H9 (cell line): Measurements from ENCODE around the gene SPR. TPM values are rescaled to one million over a fixed set of nuclear protein-coding genes. Genes with fewer than 3 reads are reported as not detected.

Source experiments
- DNase-seq: peaks from one replicate; pipeline ENCODE4 v3.0.0-alpha.2; 2017
- H2AFZ ChIP-seq: one replicate; pipeline ENCODE4 v1.6.1; 2013; ENCODE audit warnings: mild to moderate bottlenecking, low read length, control low read depth, moderate library complexity
- H2AK5ac ChIP-seq: 2 replicates; pipeline ENCODE4 v1.6.1; 2013; ENCODE audit warnings: low read length, control low read depth, mixed read lengths; ENCODE audit not compliant: insufficient read length
- H2BK120ac ChIP-seq: one replicate; pipeline ENCODE4 v1.6.1; 2013; ENCODE audit warnings: low read depth, mild to moderate bottlenecking, low read length, control low read depth, inconsistent platforms; ENCODE audit not compliant: poor library complexity, severe bottlenecking
- H2BK12ac ChIP-seq: 2 replicates; pipeline ENCODE4 v1.6.1; 2013; ENCODE audit warnings: low read length, control low read depth, mixed read lengths, low read depth; ENCODE audit not compliant: insufficient read length
- H2BK15ac ChIP-seq: 2 replicates; pipeline ENCODE4 v1.6.1; 2013; ENCODE audit warnings: low read depth, low read length, control low read depth
- H2BK20ac ChIP-seq: one replicate; pipeline ENCODE4 v1.6.1; 2013; ENCODE audit warnings: low read depth, mild to moderate bottlenecking, low read length, control low read depth, inconsistent platforms; ENCODE audit not compliant: poor library complexity, severe bottlenecking
- H2BK5ac ChIP-seq: 2 replicates; pipeline ENCODE4 v1.6.1; 2013; ENCODE audit warnings: low read length, control low read depth, mixed read lengths; ENCODE audit not compliant: insufficient read length
- H3K14ac ChIP-seq: 2 replicates; pipeline ENCODE4 v1.6.1; 2013; ENCODE audit warnings: low read length, control low read depth; ENCODE audit not compliant: insufficient read depth
- H3K18ac ChIP-seq: 2 replicates; pipeline ENCODE4 v1.6.1; 2013; ENCODE audit warnings: low read depth, mild to moderate bottlenecking, mixed read lengths, low read length, control low read depth; ENCODE audit not compliant: insufficient read length
- H3K23ac ChIP-seq: 2 replicates; pipeline ENCODE4 v1.6.1; 2013; ENCODE audit warnings: low read length, control low read depth, mixed read lengths, low read depth; ENCODE audit not compliant: insufficient read length
- H3K23me2 ChIP-seq: 2 replicates; pipeline ENCODE4 v1.6.1; 2013; ENCODE audit warnings: low read depth, mild to moderate bottlenecking, mixed read lengths, low read length, control low read depth; ENCODE audit not compliant: insufficient read length, poor library complexity, severe bottlenecking
- H3K27ac ChIP-seq: 2 replicates; pipeline ENCODE4 v1.5.1; 2013; ENCODE audit warnings: low read length, control low read depth, mixed read lengths, low read depth; ENCODE audit not compliant: insufficient read length
- H3K27me3 ChIP-seq: 2 replicates; pipeline ENCODE4 v1.6.1; 2013; ENCODE audit warnings: low read length, control low read depth, inconsistent platforms; ENCODE audit not compliant: insufficient read depth
- H3K4ac ChIP-seq: 2 replicates; pipeline ENCODE4 v1.6.1; 2013; ENCODE audit warnings: low read depth, mild to moderate bottlenecking, control low read depth, inconsistent platforms, low read length, moderate library complexity
- H3K4me1 ChIP-seq: 2 replicates; pipeline ENCODE4 v1.6.1; 2013; ENCODE audit warnings: low read length, control low read depth, inconsistent platforms; ENCODE audit not compliant: insufficient read depth
- H3K4me2 ChIP-seq: 2 replicates; pipeline ENCODE4 v1.6.1; 2013; ENCODE audit warnings: low read length, control low read depth, mixed read lengths; ENCODE audit not compliant: insufficient read length, insufficient read depth
- H3K56ac ChIP-seq: 2 replicates; pipeline ENCODE4 v1.6.1; 2013; ENCODE audit warnings: low read depth, mild to moderate bottlenecking, mixed read lengths, low read length, control low read depth; ENCODE audit not compliant: insufficient read length
- H3K79me1 ChIP-seq: 2 replicates; pipeline ENCODE4 v1.6.1; 2013; ENCODE audit warnings: low read depth, mild to moderate bottlenecking, moderate library complexity, low read length, control low read depth, inconsistent platforms; ENCODE audit not compliant: insufficient read depth, poor library complexity, severe bottlenecking
- H3K79me2 ChIP-seq: 2 replicates; pipeline ENCODE4 v1.6.1; 2013; ENCODE audit warnings: low read length, control low read depth, inconsistent platforms; ENCODE audit not compliant: insufficient read depth
- H3K9ac ChIP-seq: 2 replicates; pipeline ENCODE4 v1.6.1; 2013; ENCODE audit warnings: low read length, control low read depth, mixed read lengths; ENCODE audit not compliant: insufficient read length; ENCODE audit errors: extremely low read depth
- H3K9me3 ChIP-seq: one replicate; pipeline ENCODE4 v1.6.1; 2013; ENCODE audit warnings: low read depth, low read length, inconsistent platforms; ENCODE audit not compliant: control insufficient read depth
- H3T11ph ChIP-seq: one replicate; pipeline ENCODE4 v1.6.1; 2013; ENCODE audit warnings: mild to moderate bottlenecking, low read length, control low read depth, inconsistent platforms
- H4K20me1 ChIP-seq: one replicate; pipeline ENCODE4 v1.6.1; 2013; ENCODE audit not compliant: control insufficient read depth, insufficient read length, insufficient read depth
- H4K5ac ChIP-seq: 2 replicates; pipeline ENCODE4 v1.6.1; 2013; ENCODE audit warnings: low read depth, mild to moderate bottlenecking, mixed read lengths, low read length, control low read depth; ENCODE audit not compliant: insufficient read length
- H4K8ac ChIP-seq: replicated peaks from 2 replicates; pipeline ENCODE4 v1.6.1; 2013; ENCODE audit warnings: low read length, control low read depth, mixed read lengths, low read depth; ENCODE audit not compliant: insufficient read length
- H4K91ac ChIP-seq: 2 replicates; pipeline ENCODE4 v1.6.1; 2013; ENCODE audit warnings: low read depth, mild to moderate bottlenecking, moderate library complexity, mixed read lengths, low read length, control low read depth; ENCODE audit not compliant: insufficient read length
- H3K27ac Mint-ChIP-seq, 3 experiments: 2 replicates in 2 of 3; 3 replicates in 1 of 3; pipeline ENCODE4 v1.8.0; 2020 to 2021; ENCODE audit warnings: mixed read lengths in 3 of 3, mild to moderate bottlenecking in 1 of 3, moderate library complexity in 1 of 3
- H3K27me3 Mint-ChIP-seq: 2 replicates; pipeline ENCODE4 v1.8.0; 2021; ENCODE audit warnings: low read depth, mild to moderate bottlenecking, moderate library complexity, mixed read lengths
- H3K36me3 Mint-ChIP-seq, 3 experiments: 2 replicates in 2 of 3; 3 replicates in 1 of 3; pipeline ENCODE4 v1.8.0; 2020 to 2021; ENCODE audit warnings: low read depth in 3 of 3, mixed read lengths in 3 of 3; ENCODE audit not compliant: insufficient read depth in 1 of 3
- H3K4me1 Mint-ChIP-seq, 2 experiments: 2 replicates each; pipeline ENCODE4 v1.8.0; 2020; ENCODE audit warnings: mixed read lengths in 2 of 2
- H3K4me3 Mint-ChIP-seq, 2 experiments: 2 replicates in 1 of 2; 3 replicates in 1 of 2; pipeline ENCODE4 v1.8.0; 2020 to 2021; ENCODE audit warnings: mild to moderate bottlenecking in 2 of 2, mixed read lengths in 2 of 2, moderate library complexity in 1 of 2
- H3K9me3 Mint-ChIP-seq, 2 experiments: 2 replicates in 1 of 2; 3 replicates in 1 of 2; pipeline ENCODE4 v1.8.0; 2020; ENCODE audit warnings: mild to moderate bottlenecking in 2 of 2, mixed read lengths in 2 of 2, moderate library complexity in 1 of 2
- CTCF ChIP-seq: fragments of 200-600 bp; sonication (generic); conservative IDR thresholded peaks from 3 replicates; pipeline ENCODE4 v1.8.0; 2021; ENCODE audit warnings: antibody characterized with exemption, mild to moderate bottlenecking
- WGBS: extraction: QIAGEN DNeasy Blood & Tissue Kit; methylation state at CpG from one replicate; pipeline ENCODE4 v1.1.7; 2013; ENCODE audit warnings: missing lambda C conversion rate, low lambda C conversion rate, mixed read lengths; ENCODE audit not compliant: insufficient read length; ENCODE audit errors: extremely low coverage; 5-methylcytosine and 5-hydroxymethylcytosine counted together
- total RNA-seq: library from RNA; stranded (reverse); gene quantifications from 2 replicates; pipeline ENCODE4 v1.2.1, GENCODE V29; 2021

SPR gene
- total RNA-seq, 1 experiment from 2014 or later = 7.3 TPM

- Histone ChIP-seq H3K27ac (no peak overlapping the region), H3K23ac (no peak overlapping the region), H3K4me2 (no peak overlapping the region), H2BK15ac (no peak overlapping the region), H2AFZ (no peak overlapping the region), H4K91ac (no peak overlapping the region), H3T11ph (no peak overlapping the region), H2BK20ac (no peak overlapping the region), H4K20me1 (no peaks in the 10 kb centered on the region), H3K9ac (no peak overlapping the region), H4K5ac (no peak overlapping the region), H3K56ac (no peak overlapping the region), H2BK12ac (no peak overlapping the region), H3K18ac (no peak overlapping the region), H3K14ac (no peak overlapping the region), H2AK5ac (no peak overlapping the region), H4K8ac (no peak overlapping the region), H2BK5ac (no peak overlapping the region), H2BK120ac (no peak overlapping the region), H3K4me1 (peaks cover 3% of the 10 kb centered on the region; the same call in 1 of the 2 replicates), H3K79me1 (no peaks in the 10 kb centered on the region), H3K4ac (no peak overlapping the region), H3K27me3 (no peaks in the 10 kb centered on the region; the same call in 1 of the 2 replicates), H3K9me3 (no peaks in the 10 kb centered on the region), H3K23me2 (no peaks in the 10 kb centered on the region), H3K79me2 (no peaks in the 10 kb centered on the region)
- Mint-ChIP-seq H3K27me3 (peaks cover 97% of the 10 kb centered on the region), H3K4me1 (peaks cover 6 to 9% of the 10 kb centered on the region in 2 experiments), H3K4me3 (no peak overlapping the region), H3K27ac (no peak overlapping the region), H3K9me3 (no peaks in the 10 kb centered on the region), H3K36me3 (no peaks in the 10 kb centered on the region)
- DNase-seq = no peak
- WGBS = no CpG with 5 or more reads among the region's 5 CpGs
- TF ChIP-seq CTCF = no peak
Observed at GRCh38 chr2:72900191-72900825, 13.1 kb downstream of the SPR start.
